HCT116 (cell line): ENCODE data around the gene YWHAB.

Source experiments
- CTCF ChIP-seq, 3 experiments: fragments of 200-600 bp in 1 of 3; sonication (generic) in 1 of 3; IDR thresholded peaks in 2 of 3; conservative IDR thresholded peaks in 1 of 3; 2 replicates each; pipeline ENCODE4 v1.5.1; 2012 to 2017; ENCODE audit warnings: low read depth in 2 of 3, low read length in 2 of 3, antibody characterized with exemption in 1 of 3, borderline replicate concordance in 1 of 3, control low read depth in 1 of 3, mild to moderate bottlenecking in 1 of 3, mixed read lengths in 1 of 3, mixed run types in 1 of 3, moderate library complexity in 1 of 3; ENCODE audit not compliant: insufficient read depth in 1 of 3
- EZH2 ChIP-seq: fragments of 200-600 bp; sonication (generic); IDR thresholded peaks from 2 replicates; pipeline ENCODE4 v1.6.1; 2017; ENCODE audit warnings: antibody characterized with exemption, mixed run types
- POLR2A ChIP-seq: IDR thresholded peaks from 2 replicates; pipeline ENCODE4 v1.7.0; 2011; ENCODE audit warnings: borderline replicate concordance; ENCODE audit not compliant: insufficient read depth, insufficient read length; ENCODE audit errors: extremely low read depth
- POLR2AphosphoS5 ChIP-seq: IDR thresholded peaks from 2 replicates; pipeline ENCODE4 v1.6.1; 2011; ENCODE audit warnings: mild to moderate bottlenecking, low read depth, low read length, moderate library complexity
- SIN3A ChIP-seq: IDR thresholded peaks from 2 replicates; pipeline ENCODE4 v1.6.1; 2012; ENCODE audit warnings: low read depth
- TCF7L2 ChIP-seq: IDR thresholded peaks from 2 replicates; pipeline ENCODE4 v1.7.0; 2011; ENCODE audit warnings: borderline replicate concordance, inconsistent platforms; ENCODE audit not compliant: insufficient read depth, insufficient read length; ENCODE audit errors: extremely low read depth
- YY1 ChIP-seq: IDR thresholded peaks from 2 replicates; pipeline ENCODE4 v1.6.1; 2011; ENCODE audit warnings: low read length, low read depth, moderate library complexity, mild to moderate bottlenecking; ENCODE audit not compliant: insufficient replicate concordance; ENCODE audit errors: extremely low read depth

GRCh38 chr20:44952731-44953130 is 67.2 kb downstream of the YWHAB start:
- TF ChIP-seq SIN3A (no peak), CTCF (IDR thresholded peaks at IDR 0.05 in 2 of 3, conservative IDR thresholded peaks at IDR 0.05 in 1 of 3; ENCODE audit: borderline replicate concordance in 1 of 3, insufficient read depth in 1 of 3, low read depth in 2 of 3, low read length in 2 of 3) (no peak), EZH2 (no peak), POLR2AphosphoS5 (no peak), POLR2A (no peak), TCF7L2 (no peak), YY1 (no peak)
